Stimulated activated CD4-positive, alpha-beta T cell treated with anti-CD3 and anti-CD28 coated beads, Interleukin-1b, Interleukin-23, amount 100 ng/mL, for 1 hour (primary cell): ENCODE results near the gene ZBTB44.
A peak's percentile ranks its signal among the peaks of the same experiment; 100 is the strongest.

ENCODE experiments used
- DNase-seq, 2 donors: peaks; one replicate each; pipeline ENCODE4 v3.0.0-alpha.2; 2020; ENCODE audit warnings: low read depth in 2 of 2

Gene ZBTB44

GRCh38 chr11:130214861-130215530, 99.7 kb downstream of the ZBTB44 start:
- no peak for DNase-seq

DNA sequence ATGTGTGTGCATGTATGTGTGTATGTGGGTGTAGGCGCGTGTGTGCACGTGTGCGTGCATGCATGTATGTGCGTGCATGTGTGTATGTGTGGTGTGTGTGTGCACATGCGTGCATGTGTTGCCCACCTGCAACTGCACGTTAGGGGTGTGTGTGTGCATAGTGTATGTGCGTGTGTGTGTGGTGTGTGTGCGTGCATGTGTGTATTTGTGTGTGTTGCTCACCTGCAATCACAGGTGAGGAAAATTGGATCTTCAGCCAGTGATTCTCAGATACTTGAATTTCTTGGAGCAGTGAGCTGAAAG, 100.8 kb downstream of the ZBTB44 start:
- no peak for DNase-seq

- peak; percentile 37 to 60 for DNase-seq
Observed at GRCh38 chr11:130213143-130213978, 101.4 kb downstream of the ZBTB44 start.

- no peak for DNase-seq
Observed at GRCh38 chr11:130212431-130212961, 102.2 kb downstream of the ZBTB44 start.

DNA sequence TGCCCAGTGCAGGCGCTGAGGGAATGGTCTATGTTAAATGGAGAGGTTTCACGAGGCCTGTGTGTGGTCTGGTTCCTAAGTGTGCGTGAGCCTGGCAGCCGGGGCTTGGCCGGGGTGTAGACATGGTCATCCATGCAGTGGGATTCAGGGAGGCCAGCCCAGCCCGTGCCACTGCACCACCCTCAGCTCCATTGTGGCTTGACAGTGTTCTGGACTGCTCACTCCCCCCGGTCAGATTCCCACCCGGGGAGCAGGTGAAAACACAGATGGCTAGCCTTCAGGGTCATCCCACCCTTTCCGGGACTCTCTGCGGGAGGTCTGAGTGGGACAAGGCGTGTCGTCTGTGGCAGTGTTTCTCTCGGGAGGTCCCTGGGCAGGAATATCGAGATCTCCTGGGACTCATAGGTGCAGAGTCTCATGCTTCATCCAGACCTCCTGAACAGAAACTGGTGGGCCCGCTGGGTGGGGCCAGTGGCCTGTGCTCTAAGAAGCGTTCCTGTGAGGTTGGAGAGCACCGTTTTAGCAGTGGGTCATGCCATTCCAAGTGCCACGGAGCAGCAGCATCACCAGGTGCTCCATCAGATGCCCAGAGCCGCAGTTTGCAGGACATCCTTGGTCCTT, 102.8 kb downstream of the ZBTB44 start:
- no peak for DNase-seq

DNA sequence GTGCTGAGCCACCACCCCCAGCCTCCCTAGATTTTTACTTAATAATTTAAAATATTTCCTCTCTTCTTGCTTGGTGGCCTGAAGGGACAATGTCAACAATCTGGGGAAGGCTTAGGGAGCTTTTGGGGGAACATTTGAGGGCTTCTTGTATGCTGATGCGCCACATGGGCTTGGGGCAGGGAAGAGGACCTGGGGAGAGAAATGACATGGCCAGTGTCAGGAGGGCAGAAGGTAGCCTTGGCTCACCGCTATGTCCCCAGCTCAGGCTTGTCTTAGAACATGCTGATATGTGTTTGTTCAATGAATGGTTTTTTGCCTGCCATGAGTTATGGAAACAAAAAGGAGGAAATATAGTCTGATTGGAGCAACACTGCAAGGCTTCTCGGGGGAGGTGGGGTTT, 103.6 kb downstream of the ZBTB44 start:
- DNase-seq, result no peak

DNA sequence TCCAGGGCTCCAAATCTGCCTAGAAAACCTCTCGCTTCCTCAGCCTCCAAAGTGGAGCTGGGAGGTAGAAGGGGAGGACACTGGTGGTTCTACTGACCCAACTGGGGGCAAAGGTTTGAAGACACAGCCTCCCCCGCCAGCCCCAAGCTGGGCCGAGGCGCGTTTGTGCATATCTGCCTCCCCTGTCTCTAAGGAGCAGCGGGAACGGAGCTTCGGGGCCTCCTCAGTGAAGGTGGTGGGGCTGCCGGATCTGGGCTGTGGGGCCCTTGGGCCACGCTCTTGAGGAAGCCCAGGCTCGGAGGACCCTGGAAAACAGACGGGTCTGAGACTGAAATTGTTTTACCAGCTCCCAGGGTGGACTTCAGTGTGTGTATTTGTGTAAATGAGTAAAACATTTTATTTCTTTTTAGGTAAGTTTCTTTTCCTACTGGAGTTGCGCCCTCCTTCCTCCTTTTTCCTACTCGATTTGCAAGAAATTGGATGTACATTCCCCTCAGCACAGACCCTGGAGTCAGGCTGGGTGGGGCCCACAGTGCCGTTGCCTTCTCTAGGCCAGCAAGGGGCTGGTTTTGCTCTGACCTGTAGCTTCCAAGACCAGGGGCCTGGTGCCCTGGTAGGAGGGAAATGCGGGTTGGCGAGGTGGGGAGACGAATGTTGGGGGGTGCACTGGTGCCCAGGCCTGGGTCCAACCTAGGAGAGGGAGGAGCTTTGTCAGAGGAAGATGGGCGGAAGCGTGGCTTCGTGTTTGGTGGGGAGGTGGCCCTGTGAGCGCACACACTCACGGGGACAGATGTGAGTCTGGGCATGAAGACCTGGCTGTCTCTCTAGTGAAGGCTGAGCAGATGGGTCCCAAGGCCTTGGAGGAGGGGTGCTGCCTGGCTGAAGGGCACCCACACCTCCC, 104.5 kb downstream of the ZBTB44 start:
- no peak for DNase-seq

DNA sequence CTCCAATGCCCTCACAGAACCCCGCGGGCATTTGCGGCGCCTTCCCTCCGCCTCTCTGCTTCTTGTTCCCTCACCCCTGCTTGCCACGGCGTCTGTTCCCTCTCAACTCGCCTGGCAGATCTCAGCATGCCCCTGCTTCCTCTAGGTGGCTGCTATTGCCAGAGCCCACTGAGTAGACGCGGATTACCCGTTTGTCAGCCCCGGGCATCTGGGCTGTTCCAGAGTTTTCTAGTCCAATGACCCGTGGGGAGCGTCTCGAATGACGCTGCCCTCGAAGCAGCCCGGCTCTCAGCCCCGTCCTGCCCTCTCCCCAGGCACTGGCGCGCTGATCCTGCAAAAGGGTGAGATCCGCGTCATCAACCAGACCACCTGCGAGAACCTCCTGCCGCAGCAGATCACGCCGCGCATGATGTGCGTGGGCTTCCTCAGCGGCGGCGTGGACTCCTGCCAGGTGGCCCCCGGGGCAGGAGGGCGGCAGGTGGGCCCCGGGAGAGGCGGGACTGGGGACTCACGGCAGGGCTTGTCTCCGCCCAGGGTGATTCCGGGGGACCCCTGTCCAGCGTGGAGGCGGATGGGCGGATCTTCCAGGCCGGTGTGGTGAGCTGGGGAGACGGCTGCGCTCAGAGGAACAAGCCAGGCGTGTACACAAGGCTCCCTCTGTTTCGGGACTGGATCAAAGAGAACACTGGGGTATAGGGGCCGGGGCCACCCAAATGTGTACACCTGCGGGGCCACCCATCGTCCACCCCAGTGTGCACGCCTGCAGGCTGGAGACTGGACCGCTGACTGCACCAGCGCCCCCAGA, 105.4 kb downstream of the ZBTB44 start:
- no peak for DNase-seq

- DNase-seq, result no peak
Observed at GRCh38 chr11:130208241-130209127, 106.2 kb downstream of the ZBTB44 start.

GRCh38 chr11:130206141-130206540, 108.6 kb downstream of the ZBTB44 start:
- DNase-seq, result no peak

DNA sequence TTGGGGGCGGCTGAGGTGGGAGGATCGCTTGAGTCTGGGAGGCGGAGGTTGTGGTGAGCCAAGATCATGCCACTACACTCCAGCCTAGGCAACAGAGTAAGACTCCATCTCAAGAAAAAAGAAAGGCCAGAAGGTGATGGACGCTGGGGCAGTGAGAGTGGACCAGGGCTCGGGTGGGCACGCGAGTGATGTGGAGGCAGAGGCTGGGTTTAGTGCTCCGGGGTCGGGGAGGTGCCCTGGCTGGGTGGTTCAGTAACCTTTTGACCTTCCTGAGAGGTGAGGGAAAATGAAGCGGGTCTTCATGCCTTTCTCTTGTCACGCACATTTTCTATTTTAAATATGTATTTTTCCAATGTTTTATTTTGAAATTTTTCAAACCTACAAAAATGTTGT, 110.0 kb downstream of the ZBTB44 start:
- no peak for DNase-seq

- DNase-seq, result no peak
Observed at GRCh38 chr11:130203766-130204702, 110.7 kb downstream of the ZBTB44 start.

- no peak for DNase-seq
Observed at GRCh38 chr11:130202818-130203689, 111.7 kb downstream of the ZBTB44 start.

GRCh38 chr11:130202009-130202817, 112.5 kb downstream of the ZBTB44 start:
- no peak for DNase-seq

DNA sequence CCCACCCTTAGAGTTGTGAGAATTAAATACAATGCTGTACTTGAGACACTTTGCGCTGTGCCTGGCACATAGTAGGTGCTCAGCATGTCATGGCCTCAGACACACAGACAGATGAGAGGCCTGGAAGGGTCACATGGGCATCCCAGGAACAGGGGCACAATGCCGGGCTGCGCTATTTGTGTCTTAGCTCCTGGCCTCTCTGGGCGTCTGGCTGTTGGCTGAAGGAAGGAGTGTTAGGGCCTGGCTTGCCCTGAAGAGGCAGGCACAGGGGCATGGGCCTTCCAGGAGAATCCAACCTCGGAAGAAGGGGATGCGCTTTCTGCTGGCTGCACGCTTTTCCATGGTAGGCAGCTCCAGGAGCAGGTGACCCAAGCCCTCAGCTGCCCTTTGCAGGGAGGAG, 113.7 kb downstream of the ZBTB44 start:
- no peak for DNase-seq

GRCh38 chr11:130199792-130200191, 114.9 kb downstream of the ZBTB44 start:
- no peak for DNase-seq

DNA sequence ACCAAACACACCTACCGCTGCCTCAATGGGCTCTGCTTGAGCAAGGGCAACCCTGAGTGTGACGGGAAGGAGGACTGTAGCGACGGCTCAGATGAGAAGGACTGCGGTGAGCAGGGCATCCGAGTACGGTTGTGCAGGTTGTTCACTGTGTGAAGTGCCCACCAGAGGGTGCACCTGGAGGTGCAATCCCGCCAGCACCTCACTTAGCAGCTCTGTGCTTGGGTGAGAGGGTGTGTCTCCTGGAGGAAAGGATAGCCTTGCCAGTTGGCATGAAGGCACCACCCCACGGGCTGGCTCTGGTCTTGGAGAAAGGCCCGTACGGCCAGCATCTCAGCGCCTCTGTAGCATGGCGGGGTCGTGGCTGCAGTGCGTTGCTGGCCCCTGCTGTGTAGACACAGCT, 115.8 kb downstream of the ZBTB44 start:
- no peak for DNase-seq
